NOMO-1 treated with DMSO at 0.1 percent for 48 hours (cell line): Measurements from ENCODE around the gene PHYHD1.
"Not testable (repeated sequence)": the region's sequence is repeated elsewhere in the genome, so short reads cannot be mapped to it uniquely, and the experiment has no call there.

Source experiments
- DNase-seq: peaks from one replicate; lab custom pipeline; 2025; ENCODE audit not compliant: unreplicated experiment; lab: John Stamatoyannopoulos, UW

Gene PHYHD1

GRCh38 chr9:128919402-128920089, 1.2 kb upstream of the PHYHD1 start:
- no peak for DNase-seq

GRCh38 chr9:128921881-128922763, 1.3 kb downstream of the PHYHD1 start:
- DNase-seq = no peak

GRCh38 chr9:128923493-128923883, 2.7 kb downstream of the PHYHD1 start:
- DNase-seq = no peak

GRCh38 chr9:128927731-128928411, 7.1 kb downstream of the PHYHD1 start:
- no peak for DNase-seq

- no peak for DNase-seq
Measured at GRCh38 chr9:128928624-128929023, 7.8 kb downstream of the PHYHD1 start.

- DNase-seq = no peak
Measured at GRCh38 chr9:128929560-128929959, 8.8 kb downstream of the PHYHD1 start.

- DNase-seq = no peak
Measured at GRCh38 chr9:128933731-128934130, 12.9 kb downstream of the PHYHD1 start.

- no peak for DNase-seq
Measured at GRCh38 chr9:128936171-128936865, 15.5 kb downstream of the PHYHD1 start.

GRCh38 chr9:128937310-128938165, 16.8 kb downstream of the PHYHD1 start:
- no peak for DNase-seq

- DNase-seq = no peak
Measured at GRCh38 chr9:128940271-128940921, 19.6 kb downstream of the PHYHD1 start.

- DNase-seq = no peak
Measured at GRCh38 chr9:128940946-128941755, 20.4 kb downstream of the PHYHD1 start.

GRCh38 chr9:128943832-128944620, 23.2 kb downstream of the PHYHD1 start:
- no peak for DNase-seq

- DNase-seq = not testable (repeated sequence)
Measured at GRCh38 chr9:128944966-128945365, 24.2 kb downstream of the PHYHD1 start.

- no peak for DNase-seq
Measured at GRCh38 chr9:128945798-128946501, 25.2 kb downstream of the PHYHD1 start.

- DNase-seq = no peak
Measured at GRCh38 chr9:128946571-128947276, 25.9 kb downstream of the PHYHD1 start.

GRCh38 chr9:128947277-128947526, 26.4 kb downstream of the PHYHD1 start:
- DNase-seq = no peak
